ENCODE data around the gene CRADD. TPM values are rescaled to one million over a fixed set of nuclear protein-coding genes. Genes with fewer than 3 reads are reported as not detected.
"Not testable (repeated sequence)": the region's sequence is repeated elsewhere in the genome, so short reads cannot be mapped to it uniquely, and the experiment has no call there.

The CRADD gene
- polyA plus RNA-seq (2014; cell fraction: cytosol; rRNA removed), result 33.2 and 63.6 TPM in 2 replicates
- 22.5 and 32.2 TPM in 2 replicates for polyA plus RNA-seq (2014; cell fraction: nucleus; rRNA removed)

- peak; percentile 97 for DNase-seq (ENCODE audit: low spot score)
Observed at GRCh38 chr12:93677195-93678064, at the start of gene CRADD. Gene CRADD (plus strand): TSS chr12:93677375.

- DNase-seq (ENCODE audit: low spot score), result no peak
Observed at GRCh38 chr12:93632383-93632782, 44.8 kb upstream of the CRADD start.

GRCh38 chr12:93634416-93634815 lies 42.8 kb upstream of the CRADD start:
- DNase-seq (ENCODE audit: low spot score), result no peak

GRCh38 chr12:93636708-93637107 lies 40.5 kb upstream of the CRADD start:
- no peak for DNase-seq (ENCODE audit: low spot score)

- peak; percentile 39 for DNase-seq (ENCODE audit: low spot score)
Observed at GRCh38 chr12:93638095-93638494, 39.1 kb upstream of the CRADD start.

GRCh38 chr12:93638954-93639353 lies 38.2 kb upstream of the CRADD start:
- DNase-seq (ENCODE audit: low spot score), result peak; percentile 82

- DNase-seq (ENCODE audit: low spot score), result peak; percentile 79
Observed at GRCh38 chr12:93639406-93639805, 37.8 kb upstream of the CRADD start.

GRCh38 chr12:93641380-93641779 lies 35.8 kb upstream of the CRADD start:
- not testable (repeated sequence) for DNase-seq (ENCODE audit: low spot score)

DNA sequence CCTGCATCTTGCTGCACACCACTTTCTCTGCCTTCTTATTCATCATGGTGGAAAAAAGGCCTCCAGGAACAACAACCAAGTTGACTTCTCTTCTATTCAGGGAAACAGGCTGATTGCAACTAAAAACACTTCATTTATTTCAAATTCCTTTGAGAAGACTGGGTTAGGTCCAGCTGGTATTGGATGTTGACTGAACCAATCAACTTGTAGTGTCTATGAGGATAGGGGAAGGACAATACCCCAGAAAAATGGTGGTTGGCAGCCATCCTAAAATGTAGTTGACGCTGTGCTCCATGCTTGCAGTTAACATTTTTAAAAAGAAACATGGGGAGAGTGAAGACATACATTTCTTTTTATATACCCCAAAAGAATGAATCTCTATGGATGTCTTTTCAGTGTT lies 34.4 kb upstream of the CRADD start:
- no peak for DNase-seq (ENCODE audit: low spot score)

- no peak for DNase-seq (ENCODE audit: low spot score)
Observed at GRCh38 chr12:93645702-93646101, 31.5 kb upstream of the CRADD start.

DNA sequence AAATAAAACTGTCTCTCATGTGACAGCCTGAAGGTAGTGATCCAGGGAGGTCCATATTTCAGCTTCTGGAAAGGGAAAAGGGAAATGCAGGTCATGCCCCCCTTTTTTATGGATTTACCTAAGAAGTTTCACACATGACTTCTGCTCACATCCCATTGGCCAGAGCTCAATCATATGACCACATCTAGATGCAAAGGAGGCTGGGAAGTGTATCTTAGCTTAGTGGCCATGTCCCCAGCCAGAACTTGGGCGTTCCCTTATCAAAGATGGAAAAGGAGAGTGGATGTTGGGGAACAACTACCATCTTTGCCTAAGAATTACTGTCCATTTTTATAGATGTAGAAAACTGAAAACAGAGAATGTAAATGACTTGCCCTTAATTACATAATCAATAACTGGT lies 26.5 kb upstream of the CRADD start:
- DNase-seq (ENCODE audit: low spot score), result no peak

- no peak for DNase-seq (ENCODE audit: low spot score)
Observed at GRCh38 chr12:93653079-93653478, 24.1 kb upstream of the CRADD start.

GRCh38 chr12:93653712-93654111 lies 23.5 kb upstream of the CRADD start:
- DNase-seq (ENCODE audit: low spot score), result no peak

GRCh38 chr12:93654421-93654820 lies 22.8 kb upstream of the CRADD start:
- no peak for DNase-seq (ENCODE audit: low spot score)

- no peak for DNase-seq (ENCODE audit: low spot score)
Observed at GRCh38 chr12:93657071-93657470, 20.1 kb upstream of the CRADD start.

GRCh38 chr12:93661021-93661420 lies 16.2 kb upstream of the CRADD start:
- no peak for DNase-seq (ENCODE audit: low spot score)

DNA sequence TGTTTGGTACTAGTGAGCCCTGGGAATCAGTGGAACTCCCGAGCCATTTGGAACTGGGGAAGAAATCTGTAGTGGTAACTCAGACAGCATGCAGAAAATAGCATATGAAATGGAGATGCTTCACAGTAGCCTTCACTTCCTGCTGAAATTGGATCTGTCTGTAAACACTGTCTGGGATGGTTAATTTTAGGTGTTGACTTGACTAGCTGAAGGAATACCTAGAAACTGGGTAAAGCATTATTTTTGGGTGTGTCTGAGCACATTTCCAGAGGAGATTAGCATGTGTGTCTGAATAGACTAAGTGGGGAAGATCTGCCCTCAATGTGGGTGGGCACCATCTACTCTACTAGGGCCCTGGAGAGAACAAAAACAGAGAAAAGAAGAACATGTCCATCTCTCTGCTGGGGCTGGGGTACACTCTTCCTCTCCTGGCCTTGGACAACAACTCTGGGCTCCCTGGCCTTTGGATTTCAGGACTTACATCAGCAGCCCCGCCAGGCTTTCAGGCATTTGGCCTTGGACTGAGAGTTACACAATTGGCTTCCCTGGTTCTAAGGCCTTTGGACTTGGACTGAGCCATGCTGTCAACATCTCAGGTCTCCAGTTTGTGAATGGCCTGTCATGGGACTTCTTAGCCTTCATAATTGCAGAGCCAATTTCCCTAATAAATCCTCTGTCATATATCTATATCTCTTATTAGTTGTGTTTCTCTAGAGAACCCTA lies 14.0 kb upstream of the CRADD start:
- DNase-seq (ENCODE audit: low spot score), result no peak

DNA sequence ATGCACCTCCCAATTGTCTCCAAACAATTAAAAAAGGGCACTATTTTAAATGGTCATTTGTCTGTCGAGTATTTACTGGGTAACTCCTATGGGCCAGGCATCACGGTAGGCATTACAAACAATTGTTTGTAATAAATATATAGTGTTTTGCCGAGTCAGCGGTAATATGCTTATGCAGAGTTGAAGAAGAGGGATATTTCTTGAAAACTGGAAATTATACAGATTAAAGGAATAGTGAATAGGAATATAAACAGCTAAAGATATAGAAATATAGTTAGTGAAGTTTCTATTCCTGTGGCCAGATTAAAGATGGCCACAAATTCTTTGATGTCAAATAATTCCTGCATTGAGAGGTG lies 13.5 kb upstream of the CRADD start:
- no peak for DNase-seq (ENCODE audit: low spot score)

GRCh38 chr12:93664573-93665138 lies 12.5 kb upstream of the CRADD start:
- no peak for DNase-seq (ENCODE audit: low spot score)

GRCh38 chr12:93667672-93668071 lies 9.5 kb upstream of the CRADD start:
- DNase-seq (ENCODE audit: low spot score), result no peak

- DNase-seq (ENCODE audit: low spot score), result no peak
Observed at GRCh38 chr12:93668919-93669418, 8.2 kb upstream of the CRADD start.

DNA sequence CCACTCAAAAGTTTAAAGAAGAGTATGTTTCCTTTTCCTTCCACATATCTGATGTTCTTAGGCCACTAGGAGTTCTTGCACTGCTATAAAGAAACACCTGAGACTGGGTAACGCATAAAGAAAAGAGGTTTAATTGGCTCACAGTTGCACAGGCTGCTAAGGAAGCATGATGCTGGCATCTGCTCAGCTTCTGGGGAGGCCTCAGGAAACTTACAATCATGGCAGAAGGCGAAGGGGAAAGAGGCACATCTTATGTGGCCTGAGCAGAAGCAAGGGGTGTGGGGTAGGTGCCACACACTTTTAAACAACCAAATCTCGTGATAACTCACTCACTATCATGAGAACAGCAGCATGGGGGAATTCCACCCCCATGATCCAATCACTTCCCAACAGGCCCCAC lies 7.7 kb upstream of the CRADD start:
- no peak for DNase-seq (ENCODE audit: low spot score)
